ENCODE measurements around the gene ATP10A. TPM values are rescaled to one million over a fixed set of nuclear protein-coding genes. Genes with fewer than 3 reads are reported as not detected.

The ATP10A gene
- total and polyA plus RNA-seq, 2 experiments from 2014 or later: 0.75 to 0.77 TPM

GRCh38 chr15:25811481-25811906, 51.6 kb downstream of the ATP10A start:
- Histone ChIP-seq H3K4me1 (ENCODE audit: insufficient read depth) (no peaks in the 10 kb centered on the region), H2AFZ (no peak overlapping the region), H3K4me2 (no peak overlapping the region), H3K4me3 (no peak overlapping the region), H3K9me2 (replicated peaks; ENCODE audit: insufficient read depth) (no peaks in the 10 kb centered on the region), H3K9me3 (ENCODE audit: low read depth) (no peaks in the 10 kb centered on the region), H3K27ac (no peak overlapping the region), H4K20me1 (ENCODE audit: insufficient read depth, poor library complexity, severe bottlenecking) (no peaks in the 10 kb centered on the region), H3K36me3 (replicated peaks; ENCODE audit: insufficient read depth, low read depth) (no peaks in the 10 kb centered on the region), H3K79me2 (no peaks in the 10 kb centered on the region), H3K27me3 (peaks cover 14% of the 10 kb centered on the region)
- 92% methylated on average over 9 of the region's 9 CpGs for WGBS (ENCODE audit: low lambda C conversion rate, missing lambda C conversion rate)
- TF ChIP-seq EZH2 (IDR thresholded peaks at IDR 0.05; ENCODE audit: borderline replicate concordance) (no peak), EZH2phosphoT487 (IDR thresholded peaks at IDR 0.05; ENCODE audit: low read depth, severe bottlenecking, unreplicated experiment) (no peak)
- TF ChIP-seq, protein P1, sequence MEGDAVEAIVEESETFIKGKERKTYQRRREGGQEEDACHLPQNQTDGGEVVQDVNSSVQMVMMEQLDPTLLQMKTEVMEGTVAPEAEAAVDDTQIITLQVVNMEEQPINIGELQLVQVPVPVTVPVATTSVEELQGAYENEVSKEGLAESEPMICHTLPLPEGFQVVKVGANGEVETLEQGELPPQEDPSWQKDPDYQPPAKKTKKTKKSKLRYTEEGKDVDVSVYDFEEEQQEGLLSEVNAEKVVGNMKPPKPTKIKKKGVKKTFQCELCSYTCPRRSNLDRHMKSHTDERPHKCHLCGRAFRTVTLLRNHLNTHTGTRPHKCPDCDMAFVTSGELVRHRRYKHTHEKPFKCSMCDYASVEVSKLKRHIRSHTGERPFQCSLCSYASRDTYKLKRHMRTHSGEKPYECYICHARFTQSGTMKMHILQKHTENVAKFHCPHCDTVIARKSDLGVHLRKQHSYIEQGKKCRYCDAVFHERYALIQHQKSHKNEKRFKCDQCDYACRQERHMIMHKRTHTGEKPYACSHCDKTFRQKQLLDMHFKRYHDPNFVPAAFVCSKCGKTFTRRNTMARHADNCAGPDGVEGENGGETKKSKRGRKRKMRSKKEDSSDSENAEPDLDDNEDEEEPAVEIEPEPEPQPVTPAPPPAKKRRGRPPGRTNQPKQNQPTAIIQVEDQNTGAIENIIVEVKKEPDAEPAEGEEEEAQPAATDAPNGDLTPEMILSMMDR (IDR thresholded peaks at IDR 0.05; ENCODE audit: poor library complexity): no peak
- no peak for DNase-seq (ENCODE audit: low spot score)

GRCh38 chr15:25810631-25811091, 52.5 kb downstream of the ATP10A start:
- no peak for DNase-seq (ENCODE audit: low spot score)

GRCh38 chr15:25810154-25810553, 53.0 kb downstream of the ATP10A start:
- Histone ChIP-seq H3K4me2 (no peak overlapping the region), H3K36me3 (replicated peaks; ENCODE audit: insufficient read depth, low read depth) (no peaks in the 10 kb centered on the region)
- no peak for DNase-seq (ENCODE audit: low spot score)

More at GRCh38 chr15:25810631-25811091, 52.5 kb downstream of the ATP10A start:
- no peaks in the 10 kb centered on the region for H3K9me2 ChIP-seq (replicated peaks; ENCODE audit: insufficient read depth)
- H3K4me2 ChIP-seq: no peak overlapping the region
- WGBS (ENCODE audit: low lambda C conversion rate, missing lambda C conversion rate): 45% methylated on average over 13 of the region's 13 CpGs
- H3K36me3 ChIP-seq (replicated peaks; ENCODE audit: insufficient read depth, low read depth): no peaks in the 10 kb centered on the region
- H3K4me1 ChIP-seq (ENCODE audit: insufficient read depth): no peaks in the 10 kb centered on the region
- no peaks in the 10 kb centered on the region for H3K79me2 ChIP-seq
- TF ChIP-seq EZH2 (IDR thresholded peaks at IDR 0.05; ENCODE audit: borderline replicate concordance): no peak
- TF ChIP-seq EZH2phosphoT487 (IDR thresholded peaks at IDR 0.05; ENCODE audit: low read depth, severe bottlenecking, unreplicated experiment): no peak
- TF ChIP-seq, protein P1 (IDR thresholded peaks at IDR 0.05; ENCODE audit: poor library complexity): no peak
- H3K27ac ChIP-seq: no peak overlapping the region
- peaks cover 14% of the 10 kb centered on the region for H3K27me3 ChIP-seq
- no peaks in the 10 kb centered on the region for H4K20me1 ChIP-seq (ENCODE audit: insufficient read depth, poor library complexity, severe bottlenecking)
- H3K9me3 ChIP-seq (ENCODE audit: low read depth): no peaks in the 10 kb centered on the region
- no peak overlapping the region for H3K4me3 ChIP-seq
- H2AFZ ChIP-seq: no peak overlapping the region

More at GRCh38 chr15:25810154-25810553, 53.0 kb downstream of the ATP10A start:
- WGBS (ENCODE audit: low lambda C conversion rate, missing lambda C conversion rate): 81% methylated on average over 8 of the region's 8 CpGs
- no peak overlapping the region for H3K27ac ChIP-seq
- H3K9me2 ChIP-seq (replicated peaks; ENCODE audit: insufficient read depth): no peaks in the 10 kb centered on the region
- no peaks in the 10 kb centered on the region for H3K4me1 ChIP-seq (ENCODE audit: insufficient read depth)
- H3K4me3 ChIP-seq: no peak overlapping the region
- H3K27me3 ChIP-seq: peaks cover 14% of the 10 kb centered on the region
- TF ChIP-seq EZH2 (IDR thresholded peaks at IDR 0.05; ENCODE audit: borderline replicate concordance): no peak
- TF ChIP-seq, protein P1 (IDR thresholded peaks at IDR 0.05; ENCODE audit: poor library complexity): no peak
- TF ChIP-seq EZH2phosphoT487 (IDR thresholded peaks at IDR 0.05; ENCODE audit: low read depth, severe bottlenecking, unreplicated experiment): no peak
- H4K20me1 ChIP-seq (ENCODE audit: insufficient read depth, poor library complexity, severe bottlenecking): no peaks in the 10 kb centered on the region
- H3K9me3 ChIP-seq (ENCODE audit: low read depth): no peaks in the 10 kb centered on the region
- H3K79me2 ChIP-seq: no peaks in the 10 kb centered on the region
- no peak overlapping the region for H2AFZ ChIP-seq
